ENCODE results near the gene APEH. TPM values are rescaled to one million over a fixed set of nuclear protein-coding genes. Genes with fewer than 3 reads are reported as not detected.

APEH gene
- total and polyA plus RNA-seq, 4 donors: 25.2 to 119 (median 69.2) TPM

GRCh38 chr3:49636883-49637609 is 37.1 kb upstream of the APEH start:
- no peak for DNase-seq
- ATAC-seq (ENCODE audit: insufficient read depth, low FRiP score): no peak
- Histone ChIP-seq H3K27ac (ENCODE audit: low read depth in 1 of 2, low read length in 1 of 2) (no peak overlapping the region), H3K36me3 (ENCODE audit: control insufficient read depth in 4 of 4, insufficient read depth in 4 of 4, low read length in 4 of 4) (no peaks in the 10 kb centered on the region), H3K4me3 (no peak overlapping the region), H3K9me3 (ENCODE audit: control insufficient read depth in 4 of 4, insufficient read depth in 3 of 4, low read length in 3 of 4) (no peaks in the 10 kb centered on the region), H3K9ac (ENCODE audit: insufficient read depth in 1 of 2, low read length in 2 of 2) (no peak overlapping the region), H3K27me3 (ENCODE audit: control insufficient read depth in 3 of 3, insufficient read depth in 3 of 3, low read length in 2 of 3) (no peaks in the 10 kb centered on the region), H3K4me1 (ENCODE audit: control insufficient read depth in 5 of 5, insufficient read depth in 5 of 5, low read length in 5 of 5) (no peaks in the 10 kb centered on the region)
- TF ChIP-seq CTCF (IDR thresholded peaks at IDR 0.05; ENCODE audit: control extremely low read depth, extremely low read depth): no peak
- WGBS, 2 donors: 49 to 57% methylated on average over 7 of the region's 7 CpGs

GRCh38 chr3:49638445-49638844 is 35.7 kb upstream of the APEH start:
- no peak for TF ChIP-seq CTCF (IDR thresholded peaks at IDR 0.05; ENCODE audit: control extremely low read depth, extremely low read depth)
- H3K4me1 ChIP-seq (ENCODE audit: control insufficient read depth in 5 of 5, insufficient read depth in 5 of 5, low read length in 5 of 5): no peaks in the 10 kb centered on the region
- H3K9me3 ChIP-seq (ENCODE audit: control insufficient read depth in 4 of 4, insufficient read depth in 3 of 4, low read length in 3 of 4): no peaks in the 10 kb centered on the region
- no peaks in the 10 kb centered on the region for H3K36me3 ChIP-seq (ENCODE audit: control insufficient read depth in 4 of 4, insufficient read depth in 4 of 4, low read length in 4 of 4)
- no peak overlapping the region for H3K9ac ChIP-seq (ENCODE audit: insufficient read depth in 1 of 2, low read length in 2 of 2)
- no peak overlapping the region for H3K27ac ChIP-seq (ENCODE audit: low read depth in 1 of 2, low read length in 1 of 2)
- no peak for ATAC-seq (ENCODE audit: insufficient read depth, low FRiP score)
- H3K27me3 ChIP-seq (ENCODE audit: control insufficient read depth in 3 of 3, insufficient read depth in 3 of 3, low read length in 2 of 3): no peaks in the 10 kb centered on the region
- 64% methylated on average over 8 of the region's 8 CpGs for WGBS, 2 donors
- no peak for DNase-seq
- H3K4me3 ChIP-seq: no peak overlapping the region

DNA sequence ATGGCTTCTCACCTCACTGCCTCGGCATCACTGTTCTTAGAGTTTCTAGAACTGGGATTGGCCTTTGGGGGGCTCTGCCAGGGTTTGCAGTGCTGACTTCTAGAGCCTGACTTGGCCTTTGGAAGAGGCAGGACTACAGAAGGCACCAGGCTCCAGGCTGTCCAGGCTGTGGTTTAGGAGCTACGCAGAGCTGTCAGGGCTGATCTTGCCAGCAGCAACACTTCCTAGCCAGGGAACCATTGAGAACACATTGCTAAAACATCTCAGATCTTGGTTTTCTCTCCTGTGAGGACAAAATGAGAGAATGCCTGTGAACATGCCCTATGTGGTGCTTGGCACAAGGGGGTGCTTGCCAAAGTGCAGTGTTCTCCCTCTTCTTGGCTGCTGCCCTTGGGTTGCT is 34.6 kb upstream of the APEH start:
- no peak for DNase-seq
- Histone ChIP-seq H3K27ac (ENCODE audit: low read depth in 1 of 2, low read length in 1 of 2) (no peak overlapping the region), H3K4me3 (no peak overlapping the region), H3K9ac (ENCODE audit: insufficient read depth in 1 of 2, low read length in 2 of 2) (no peak overlapping the region), H3K9me3 (ENCODE audit: control insufficient read depth in 4 of 4, insufficient read depth in 3 of 4, low read length in 3 of 4) (no peaks in the 10 kb centered on the region), H3K27me3 (ENCODE audit: control insufficient read depth in 3 of 3, insufficient read depth in 3 of 3, low read length in 2 of 3) (no peaks in the 10 kb centered on the region), H3K36me3 (ENCODE audit: control insufficient read depth in 4 of 4, insufficient read depth in 4 of 4, low read length in 4 of 4) (no peaks in the 10 kb centered on the region), H3K4me1 (ENCODE audit: control insufficient read depth in 5 of 5, insufficient read depth in 5 of 5, low read length in 5 of 5) (no peaks in the 10 kb centered on the region)
- no peak for ATAC-seq (ENCODE audit: insufficient read depth, low FRiP score)
- TF ChIP-seq CTCF (IDR thresholded peaks at IDR 0.05; ENCODE audit: control extremely low read depth, extremely low read depth): no peak
- 82 to 91% methylated on average over 2 of the region's 2 CpGs for WGBS, 2 donors

DNA sequence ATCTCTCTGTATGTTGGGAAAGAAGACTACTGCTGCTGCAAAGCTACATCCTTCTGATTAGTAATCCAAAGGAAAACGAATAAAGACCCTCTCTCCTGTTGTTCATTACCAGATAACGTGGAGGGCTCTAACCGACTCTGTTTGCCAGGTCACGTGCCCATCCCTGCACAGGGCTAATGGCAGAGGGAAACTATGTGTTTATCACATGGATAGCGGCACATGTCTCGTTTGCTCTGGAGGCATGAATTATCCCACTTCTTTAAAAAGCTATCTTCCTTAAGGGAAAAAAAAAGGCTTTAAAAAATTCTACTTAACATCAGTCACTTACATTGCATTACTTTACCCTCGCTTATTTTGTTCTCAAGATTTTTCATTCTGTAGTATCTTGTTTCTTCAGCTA is 32.9 kb upstream of the APEH start:
- Histone ChIP-seq H3K27ac (ENCODE audit: low read depth in 1 of 2, low read length in 1 of 2) (no peak overlapping the region), H3K9ac (ENCODE audit: insufficient read depth in 1 of 2, low read length in 2 of 2) (no peak overlapping the region), H3K4me3 (no peak overlapping the region), H3K9me3 (ENCODE audit: control insufficient read depth in 4 of 4, insufficient read depth in 3 of 4, low read length in 3 of 4) (no peaks in the 10 kb centered on the region), H3K4me1 (ENCODE audit: control insufficient read depth in 5 of 5, insufficient read depth in 5 of 5, low read length in 5 of 5) (no peaks in the 10 kb centered on the region), H3K36me3 (ENCODE audit: control insufficient read depth in 4 of 4, insufficient read depth in 4 of 4, low read length in 4 of 4) (no peaks in the 10 kb centered on the region), H3K27me3 (ENCODE audit: control insufficient read depth in 3 of 3, insufficient read depth in 3 of 3, low read length in 2 of 3) (no peaks in the 10 kb centered on the region)
- WGBS, 2 donors: 67 to 79% methylated on average over 7 of the region's 7 CpGs
- no peak for TF ChIP-seq CTCF (IDR thresholded peaks at IDR 0.05; ENCODE audit: control extremely low read depth, extremely low read depth)
- ATAC-seq (ENCODE audit: insufficient read depth, low FRiP score): no peak
- DNase-seq: no peak

All from lung (tissue), 12 donors.